Sigmoid colon (tissue), 3 donors: ENCODE results near the gene ST6GALNAC2.

Source experiments
- CTCF ChIP-seq, 4 experiments: fragments of 450-650 bp in 3 of 4; fragments of 200-600 bp in 1 of 4; IDR thresholded peaks; one replicate each; pipeline ENCODE4 v1.5.1; 2016 to 2019; ENCODE audit warnings: antibody characterized with exemption in 4 of 4, mild to moderate bottlenecking in 3 of 4, moderate library complexity in 2 of 4
- POLR2A ChIP-seq, 2 donors: fragments of 450-650 bp; IDR thresholded peaks; one replicate each; pipeline ENCODE4 v1.6.1; 2016; ENCODE audit warnings: antibody characterized with exemption in 2 of 2, mild to moderate bottlenecking in 2 of 2, moderate library complexity in 2 of 2

DNA sequence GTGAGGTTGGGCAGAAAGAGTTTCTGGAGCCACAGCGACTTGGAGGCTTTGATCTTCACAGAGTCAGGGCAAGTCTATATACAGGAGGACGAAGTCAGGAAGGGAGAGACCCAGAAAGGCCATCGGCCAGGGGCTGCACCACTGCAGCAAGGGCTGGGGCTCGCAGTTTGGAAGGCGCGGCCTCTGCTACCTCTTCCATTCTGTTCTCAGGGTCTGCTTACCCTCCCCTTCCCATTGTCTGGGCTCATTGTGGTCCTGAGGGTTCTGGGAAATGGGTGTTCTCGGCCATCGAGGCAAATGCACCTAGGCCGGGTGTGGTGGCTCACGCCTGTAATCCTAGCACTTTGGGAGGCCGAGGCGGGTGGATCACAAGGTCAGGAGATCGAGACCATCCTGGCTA, 41.9 kb upstream of the ST6GALNAC2 start:
- TF ChIP-seq CTCF (IDR thresholded peaks at IDR 0.05), result no peak
- no peak for TF ChIP-seq POLR2A (IDR thresholded peaks at IDR 0.05)
